Vagina (tissue), 2 donors: ENCODE measurements around the gene TRIM44. TPM values are rescaled to one million over a fixed set of nuclear protein-coding genes. Genes with fewer than 3 reads are reported as not detected.

Source experiments
- DNase-seq, 2 donors: peaks; one replicate each; pipeline ENCODE4 v3.0.0-alpha.2; 2017; ENCODE audit errors: extremely low spot score in 2 of 2
- H3K27ac ChIP-seq: fragments of 200-600 bp; sonication (generic); one replicate; pipeline ENCODE4 v1.5.1; 2019
- H3K27me3 ChIP-seq: fragments of 200-600 bp; sonication (generic); one replicate; pipeline ENCODE4 v1.5.1; 2019
- H3K36me3 ChIP-seq, 2 donors: fragments of 200-600 bp; sonication (generic); one replicate each; pipeline ENCODE4 v1.5.1; 2017 to 2019
- H3K4me1 ChIP-seq: fragments of 200-600 bp; sonication (generic); one replicate; pipeline ENCODE4 v1.5.1; 2019
- H3K4me3 ChIP-seq, 2 donors: fragments of 200-600 bp; sonication (generic); 1 replicate in 1 of 2; 2 replicates in 1 of 2; pipeline ENCODE4 v1.5.1; 2016 to 2019
- H3K9me3 ChIP-seq: fragments of 200-600 bp; sonication (generic); one replicate; pipeline ENCODE4 v1.5.1; 2019
- POLR2A ChIP-seq, 2 donors: fragments of 450-650 bp; IDR thresholded peaks; one replicate each; pipeline ENCODE4 v1.6.1; 2017; ENCODE audit warnings: antibody characterized with exemption in 2 of 2, mild to moderate bottlenecking in 2 of 2, moderate library complexity in 2 of 2
- POLR2AphosphoS5 ChIP-seq, 2 donors: sonication (generic); formaldehyde crosslinking; IDR thresholded peaks; one replicate each; pipeline ENCODE4 v1.9.0; 2017; ENCODE audit warnings: antibody characterized with exemption in 2 of 2, mild to moderate bottlenecking in 2 of 2, low read depth in 1 of 2; ENCODE audit not compliant: insufficient read depth in 1 of 2
- intact Hi-C: fragments of 100-400 bp; cut with DNase I; formaldehyde crosslinking; loops from one replicate; pipeline ENCODE4 v1.15.1; 2023
- total RNA-seq: library from RNA; depleted of rRNA; stranded (reverse); fragments of >200 nt; gene quantifications from one replicate; pipeline ENCODE4 v1.2.3, GENCODE V29; 2016
- TF ChIP-seq, protein P1 (sequence below), 3 experiments: fragments of 450-650 bp in 2 of 3; fragments of 200-600 bp in 1 of 3; sonication (generic) in 1 of 3; IDR thresholded peaks; one replicate each; pipeline ENCODE4 v1.5.1; 2017 to 2019; ENCODE audit warnings: antibody characterized with exemption in 3 of 3, mild to moderate bottlenecking in 2 of 3, moderate library complexity in 2 of 3

TRIM44 gene
- total RNA-seq, 1 donor from 2014 or later: 27.7 TPM

DNA sequence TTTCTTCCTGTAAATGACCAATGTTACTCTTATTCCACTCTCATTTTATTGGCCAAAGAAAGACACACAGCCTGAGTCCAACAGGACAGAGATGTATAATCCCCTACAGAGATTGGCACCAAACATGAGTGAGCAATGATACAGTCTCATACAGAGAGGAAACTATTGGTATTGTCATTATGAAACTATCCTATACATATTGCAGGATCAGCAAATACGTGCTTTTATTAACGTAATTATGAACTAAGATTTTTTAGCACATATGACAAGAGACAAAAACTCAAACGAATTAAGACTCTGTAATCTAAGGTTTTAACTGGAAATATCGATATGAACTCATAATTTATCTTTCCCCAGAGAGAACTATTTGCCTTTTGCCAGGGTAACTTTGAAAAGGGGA is 182.0 kb downstream of the TRIM44 start:
- H3K9me3 ChIP-seq: no peaks in the 10 kb centered on the region
- no peak for DNase-seq
- no peaks in the 10 kb centered on the region for H3K4me1 ChIP-seq
- H3K27ac ChIP-seq: no peak overlapping the region
- TF ChIP-seq, protein P1, sequence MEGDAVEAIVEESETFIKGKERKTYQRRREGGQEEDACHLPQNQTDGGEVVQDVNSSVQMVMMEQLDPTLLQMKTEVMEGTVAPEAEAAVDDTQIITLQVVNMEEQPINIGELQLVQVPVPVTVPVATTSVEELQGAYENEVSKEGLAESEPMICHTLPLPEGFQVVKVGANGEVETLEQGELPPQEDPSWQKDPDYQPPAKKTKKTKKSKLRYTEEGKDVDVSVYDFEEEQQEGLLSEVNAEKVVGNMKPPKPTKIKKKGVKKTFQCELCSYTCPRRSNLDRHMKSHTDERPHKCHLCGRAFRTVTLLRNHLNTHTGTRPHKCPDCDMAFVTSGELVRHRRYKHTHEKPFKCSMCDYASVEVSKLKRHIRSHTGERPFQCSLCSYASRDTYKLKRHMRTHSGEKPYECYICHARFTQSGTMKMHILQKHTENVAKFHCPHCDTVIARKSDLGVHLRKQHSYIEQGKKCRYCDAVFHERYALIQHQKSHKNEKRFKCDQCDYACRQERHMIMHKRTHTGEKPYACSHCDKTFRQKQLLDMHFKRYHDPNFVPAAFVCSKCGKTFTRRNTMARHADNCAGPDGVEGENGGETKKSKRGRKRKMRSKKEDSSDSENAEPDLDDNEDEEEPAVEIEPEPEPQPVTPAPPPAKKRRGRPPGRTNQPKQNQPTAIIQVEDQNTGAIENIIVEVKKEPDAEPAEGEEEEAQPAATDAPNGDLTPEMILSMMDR (IDR thresholded peaks at IDR 0.05): no peak
- TF ChIP-seq POLR2AphosphoS5 (IDR thresholded peaks at IDR 0.05; ENCODE audit: insufficient read depth in 1 of 2, low read depth in 1 of 2) (no peak), POLR2A (IDR thresholded peaks at IDR 0.05) (no peak)
- no peaks in the 10 kb centered on the region for H3K36me3 ChIP-seq
- no peak overlapping the region for H3K4me3 ChIP-seq
- no peaks in the 10 kb centered on the region for H3K27me3 ChIP-seq
- intact Hi-C loops: loop anchor here (10.0 kb wide), 1 partner anchor 290 kb away; no protein-coding TSS in a partner anchor

- no peak overlapping the region for H3K27ac ChIP-seq
- DNase-seq: peak in 1 of 2 donors; percentile 16
- H3K9me3 ChIP-seq: no peaks in the 10 kb centered on the region
- no peaks in the 10 kb centered on the region for H3K27me3 ChIP-seq
- no peak overlapping the region for H3K4me3 ChIP-seq
- TF ChIP-seq POLR2A (IDR thresholded peaks at IDR 0.05) (no peak), POLR2AphosphoS5 (IDR thresholded peaks at IDR 0.05; ENCODE audit: insufficient read depth in 1 of 2, low read depth in 1 of 2) (peak in 1 of 2 donors; percentile 11)
- H3K36me3 ChIP-seq: no peaks in the 10 kb centered on the region
- H3K4me1 ChIP-seq: no peaks in the 10 kb centered on the region
- intact Hi-C loops: loop anchor here (10.0 kb wide), 1 partner anchor 289 kb away; no protein-coding TSS in a partner anchor
Measured at GRCh38 chr11:35845860-35846259, 183.3 kb downstream of the TRIM44 start.

GRCh38 chr11:35846874-35847273 is 184.3 kb downstream of the TRIM44 start:
- intact Hi-C loops: loop anchor here (10.0 kb wide), 1 partner anchor 288 kb away; no protein-coding TSS in a partner anchor
- H3K27ac ChIP-seq: no peak overlapping the region
- H3K9me3 ChIP-seq: no peaks in the 10 kb centered on the region
- no peaks in the 10 kb centered on the region for H3K36me3 ChIP-seq
- no peak overlapping the region for H3K4me3 ChIP-seq
- no peaks in the 10 kb centered on the region for H3K27me3 ChIP-seq
- H3K4me1 ChIP-seq: no peaks in the 10 kb centered on the region
- peak in 1 of 2 donors; percentile 12 for DNase-seq
- TF ChIP-seq, protein P1 (IDR thresholded peaks at IDR 0.05): no peak
- TF ChIP-seq POLR2A (IDR thresholded peaks at IDR 0.05) (no peak), POLR2AphosphoS5 (IDR thresholded peaks at IDR 0.05; ENCODE audit: insufficient read depth in 1 of 2, low read depth in 1 of 2) (no peak)

- Histone ChIP-seq H3K4me1 (no peaks in the 10 kb centered on the region), H3K9me3 (no peaks in the 10 kb centered on the region), H3K27ac (no peak overlapping the region), H3K4me3 (no peak overlapping the region), H3K27me3 (no peaks in the 10 kb centered on the region), H3K36me3 (no peaks in the 10 kb centered on the region)
- DNase-seq: peak in 1 of 2 donors; percentile 93
- TF ChIP-seq POLR2A (IDR thresholded peaks at IDR 0.05) (no peak), POLR2AphosphoS5 (IDR thresholded peaks at IDR 0.05; ENCODE audit: insufficient read depth in 1 of 2, low read depth in 1 of 2) (no peak)
- TF ChIP-seq, protein P1 (IDR thresholded peaks at IDR 0.05): no peak
- intact Hi-C loops: loop anchor here (10.0 kb wide), 1 partner anchor 287 kb away; no protein-coding TSS in a partner anchor
Measured at GRCh38 chr11:35847473-35847872, 184.9 kb downstream of the TRIM44 start.

DNA sequence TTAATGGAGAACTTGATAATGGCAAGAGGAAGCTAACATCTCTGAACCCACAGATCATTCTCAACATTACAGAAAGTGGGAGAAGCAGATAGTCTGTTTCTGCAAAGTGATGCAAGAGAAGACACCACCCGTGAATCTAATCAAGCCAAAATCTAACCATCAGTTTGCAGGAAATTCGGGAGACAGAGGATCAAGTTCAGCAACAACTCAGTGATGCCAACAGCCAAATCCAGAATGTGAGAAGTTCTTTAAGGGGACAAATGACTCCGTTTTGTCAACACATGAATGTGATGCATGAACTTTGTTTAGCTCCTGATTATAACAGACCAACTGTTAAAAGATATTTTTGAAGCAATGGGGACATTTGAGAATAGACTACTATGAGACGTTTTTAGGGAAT is 186.0 kb downstream of the TRIM44 start:
- no peak for DNase-seq
- Histone ChIP-seq H3K9me3 (no peaks in the 10 kb centered on the region), H3K36me3 (no peaks in the 10 kb centered on the region), H3K4me1 (no peaks in the 10 kb centered on the region), H3K27me3 (no peaks in the 10 kb centered on the region), H3K4me3 (no peak overlapping the region), H3K27ac (no peak overlapping the region)
- intact Hi-C loops: loop anchor here (10.0 kb wide), 1 partner anchor 286 kb away; no protein-coding TSS in a partner anchor
- TF ChIP-seq POLR2AphosphoS5 (IDR thresholded peaks at IDR 0.05; ENCODE audit: insufficient read depth in 1 of 2, low read depth in 1 of 2) (no peak), POLR2A (IDR thresholded peaks at IDR 0.05) (no peak)
- TF ChIP-seq, protein P1 (IDR thresholded peaks at IDR 0.05): no peak
